HG03108 (cell line): ENCODE measurements around the gene MSH3.
A peak's percentile ranks its signal among the peaks of the same experiment; 100 is the strongest.
"Not testable (repeated sequence)": the region's sequence is repeated elsewhere in the genome, so short reads cannot be mapped to it uniquely, and the experiment has no call there.

Source experiments
- ATAC-seq: cut with Tn5 transposase; IDR thresholded peaks from one replicate; pipeline ENCODE4 v1.9.1; 2021; ENCODE audit warnings: moderate library complexity; ENCODE audit not compliant: unreplicated experiment

Gene MSH3

GRCh38 chr5:80789319-80790016 lies 135.0 kb downstream of the MSH3 start:
- not testable (repeated sequence) for ATAC-seq

- no peak for ATAC-seq
Observed at GRCh38 chr5:80790698-80791097, 136.2 kb downstream of the MSH3 start.

GRCh38 chr5:80793354-80793753 lies 138.9 kb downstream of the MSH3 start:
- ATAC-seq: no peak

- ATAC-seq: no peak
Observed at GRCh38 chr5:80796846-80797245, 142.4 kb downstream of the MSH3 start.

GRCh38 chr5:80797428-80798024 lies 143.1 kb downstream of the MSH3 start:
- ATAC-seq: no peak

DNA sequence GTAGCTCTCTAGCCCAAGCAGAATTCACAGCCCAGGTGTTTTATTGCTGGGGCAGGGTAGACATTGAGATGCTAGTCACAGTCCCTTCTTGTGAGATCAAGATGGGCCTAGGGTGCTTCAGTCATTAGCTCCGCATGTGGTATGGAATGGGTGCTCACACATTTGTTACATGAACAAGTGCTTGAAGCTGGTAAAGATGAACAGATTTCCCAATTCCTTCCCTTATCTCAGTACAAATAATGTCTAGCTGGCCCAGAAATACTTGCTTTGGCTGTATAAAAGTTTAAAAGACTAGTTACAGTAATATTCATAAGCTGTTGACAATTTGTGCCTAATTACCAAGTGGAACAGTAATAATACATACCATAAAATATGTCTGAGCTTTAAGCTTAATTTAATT lies 143.7 kb downstream of the MSH3 start:
- ATAC-seq: no peak

DNA sequence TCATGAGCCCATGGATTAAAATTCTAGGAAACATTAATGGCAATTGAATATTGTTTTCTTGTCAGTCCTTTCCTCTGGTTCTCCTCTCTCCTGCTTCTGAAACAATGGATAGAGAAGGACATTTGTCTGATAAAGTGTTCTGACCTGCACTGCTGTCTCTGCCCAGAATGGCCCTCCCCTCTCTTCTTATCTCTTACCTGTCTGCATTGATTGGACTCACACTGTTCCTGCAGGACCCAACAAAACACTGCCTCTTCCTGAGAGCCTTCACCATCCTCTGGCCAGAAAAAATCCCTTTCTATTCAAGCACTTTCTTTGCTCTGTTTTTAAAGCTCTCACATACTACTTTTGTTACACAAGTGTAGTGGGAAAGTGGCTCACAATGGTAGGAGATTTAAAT lies 144.2 kb downstream of the MSH3 start:
- no peak for ATAC-seq

GRCh38 chr5:80799041-80799440 lies 144.6 kb downstream of the MSH3 start:
- ATAC-seq: no peak

GRCh38 chr5:80799573-80799972 lies 145.1 kb downstream of the MSH3 start:
- no peak for ATAC-seq

DNA sequence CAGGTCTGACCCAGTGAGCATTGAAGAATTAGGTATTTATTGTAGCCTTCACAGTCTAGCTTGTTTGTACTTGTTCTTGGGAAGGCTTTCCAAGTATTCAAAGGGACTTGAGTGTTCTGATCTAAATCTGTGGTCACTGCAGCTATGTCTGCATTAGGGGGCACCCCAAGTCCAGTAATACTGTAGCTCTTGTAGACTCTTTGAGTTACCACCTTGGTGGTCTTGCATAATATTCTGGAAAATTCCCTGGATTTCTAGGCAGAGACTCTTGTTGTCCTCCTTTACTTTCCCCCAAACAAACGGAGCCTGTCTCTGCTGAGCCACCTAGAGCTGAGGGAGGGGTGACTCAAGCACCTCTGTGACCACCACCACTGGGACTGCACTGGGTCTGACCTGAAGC lies 149.9 kb downstream of the MSH3 start:
- ATAC-seq: no peak

- ATAC-seq: no peak
Observed at GRCh38 chr5:80805038-80805437, 150.6 kb downstream of the MSH3 start.

DNA sequence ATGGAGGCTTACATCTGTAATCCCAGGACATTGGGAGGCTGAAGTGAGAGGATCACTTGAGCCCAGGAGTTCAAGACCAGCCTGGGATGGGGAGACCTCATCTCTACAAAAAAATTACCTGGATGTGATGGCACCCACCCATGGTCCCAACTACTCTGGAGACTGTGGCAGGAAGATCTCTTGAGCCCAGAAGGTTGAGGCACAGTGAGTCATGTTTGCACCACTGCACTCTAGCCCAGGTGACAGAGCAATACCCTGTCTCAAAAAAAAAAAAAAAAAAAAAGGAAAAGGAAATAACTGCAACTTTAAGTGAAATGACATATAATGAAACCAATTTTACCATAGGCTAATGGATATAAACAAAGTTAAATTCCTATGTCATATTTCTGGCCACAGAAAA lies 152.5 kb downstream of the MSH3 start:
- no peak for ATAC-seq

GRCh38 chr5:80809451-80809850 lies 155.0 kb downstream of the MSH3 start:
- ATAC-seq: no peak

- ATAC-seq: no peak
Observed at GRCh38 chr5:80810425-80810824, 156.0 kb downstream of the MSH3 start.

DNA sequence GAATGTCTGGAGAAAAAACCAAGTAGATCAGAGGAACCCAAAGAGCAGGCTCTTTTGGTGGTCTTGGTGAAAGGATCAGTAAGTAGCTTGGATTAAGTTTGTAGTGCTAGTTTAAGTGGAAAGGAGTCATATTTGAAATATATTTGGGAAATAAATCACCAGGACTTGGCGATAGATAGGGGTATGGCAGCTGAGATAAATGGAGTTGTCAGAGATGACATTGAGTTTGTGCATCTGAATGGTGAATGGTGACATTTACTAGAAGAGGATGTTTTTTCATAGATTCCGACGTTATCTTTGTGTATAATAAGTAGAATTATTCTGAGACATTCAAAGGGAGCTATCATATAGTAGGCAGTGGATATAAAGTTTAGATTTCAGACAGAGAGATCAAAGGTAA lies 162.1 kb downstream of the MSH3 start:
- no peak for ATAC-seq

- ATAC-seq: no peak
Observed at GRCh38 chr5:80820685-80821084, 166.2 kb downstream of the MSH3 start.

DNA sequence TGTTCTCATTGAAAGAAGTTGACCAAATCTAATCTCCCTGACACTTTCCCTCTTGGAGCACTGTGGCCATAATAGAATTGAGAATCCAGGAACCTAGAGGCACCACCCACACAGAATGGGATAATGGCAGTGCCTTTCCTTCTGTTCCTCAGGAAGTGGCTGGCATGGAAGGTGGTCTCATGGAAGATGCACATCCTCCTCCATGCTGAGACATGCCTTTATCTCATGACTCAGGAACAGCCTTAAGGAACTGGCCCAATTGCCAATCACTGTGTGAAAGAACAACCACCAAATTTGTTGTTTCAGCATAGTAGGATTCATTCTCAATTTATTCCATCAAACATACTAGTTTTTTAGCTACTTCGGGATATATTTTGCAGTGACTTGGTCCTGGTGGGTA lies 168.2 kb downstream of the MSH3 start:
- no peak for ATAC-seq

GRCh38 chr5:80824159-80824558 lies 169.7 kb downstream of the MSH3 start:
- not testable (repeated sequence) for ATAC-seq

GRCh38 chr5:80825786-80826460 lies 171.5 kb downstream of the MSH3 start:
- ATAC-seq: no peak

GRCh38 chr5:80834710-80835109 lies 180.3 kb downstream of the MSH3 start:
- ATAC-seq: no peak

DNA sequence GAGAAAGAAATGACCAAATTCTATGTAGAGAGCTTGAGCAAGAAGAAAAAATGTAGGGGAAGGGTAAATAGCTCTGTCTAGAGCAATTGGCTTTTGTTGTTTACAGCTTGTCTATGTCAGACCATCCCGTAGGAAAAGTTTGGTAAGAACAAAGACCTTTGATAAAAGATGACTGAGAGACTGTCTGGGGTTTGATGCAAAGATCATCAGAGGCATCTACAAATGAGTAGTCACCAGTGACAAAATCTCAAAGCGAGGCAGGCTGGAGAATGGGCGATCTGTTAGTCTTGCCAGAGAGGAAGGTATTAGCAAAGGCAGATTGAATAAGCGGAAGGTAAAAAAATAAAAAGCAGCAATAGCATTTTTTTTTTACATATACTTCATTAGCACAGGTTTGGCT lies 180.7 kb downstream of the MSH3 start:
- no peak for ATAC-seq

GRCh38 chr5:80837679-80838078 lies 183.2 kb downstream of the MSH3 start:
- ATAC-seq: peak; percentile 70
